Adrenal gland (tissue), 12 donors: ENCODE measurements around the gene FHL3. TPM values are rescaled to one million over a fixed set of nuclear protein-coding genes. Genes with fewer than 3 reads are reported as not detected.

Experiments used
- DNase-seq, 7 donors: peaks; one replicate each; pipeline ENCODE4 v3.0.0-alpha.2; 2019 to 2020
- H3K27ac ChIP-seq, 5 donors: fragments of 200-600 bp; sonication (generic) in 4 of 5; 1 replicate in 3 of 5; 2 replicates in 2 of 5; pipeline versions ENCODE4 v1.5.1 to v1.8.0; 2016 to 2020; ENCODE audit warnings: mild to moderate bottlenecking in 1 of 5
- H3K27me3 ChIP-seq: fragments of 200-600 bp; 2 replicates; pipeline ENCODE4 v1.8.0; 2021
- H3K36me3 ChIP-seq, 2 donors: fragments of 200-600 bp; replicated peaks in 1 of 2; 1 replicate in 1 of 2; 2 replicates in 1 of 2; pipeline versions ENCODE4 v1.5.1 to v1.8.0; 2018 to 2022
- H3K4me1 ChIP-seq, 2 donors: fragments of 200-600 bp; replicated peaks in 1 of 2; 1 replicate in 1 of 2; 2 replicates in 1 of 2; pipeline versions ENCODE4 v1.5.1 to v1.8.0; 2018 to 2021
- H3K4me3 ChIP-seq, 4 donors: fragments of 200-600 bp; sonication (generic) in 3 of 4; one replicate each; pipeline ENCODE4 v1.5.1; 2016 to 2018
- H3K9me3 ChIP-seq, 3 donors: fragments of 200-600 bp; sonication (generic) in 1 of 3; replicated peaks in 1 of 3; 1 replicate in 2 of 3; 2 replicates in 1 of 3; pipeline versions ENCODE4 v1.5.1 to v1.8.0; 2016 to 2021
- CTCF ChIP-seq, 6 experiments: fragments of 450-650 bp in 4 of 6; fragments of 200-600 bp in 2 of 6; sonication (generic) in 1 of 6; IDR thresholded peaks; 1 replicate in 5 of 6; 2 replicates in 1 of 6; pipeline versions ENCODE4 v1.5.1 to v1.8.0; 2016 to 2021; ENCODE audit warnings: antibody characterized with exemption in 6 of 6, mild to moderate bottlenecking in 2 of 6, moderate library complexity in 1 of 6
- POLR2A ChIP-seq, 2 donors: fragments of 450-650 bp; IDR thresholded peaks; one replicate each; pipeline ENCODE4 v1.6.1; 2017; ENCODE audit warnings: antibody characterized with exemption in 2 of 2, mild to moderate bottlenecking in 2 of 2, moderate library complexity in 1 of 2
- WGBS, 4 donors: extraction: QIAGEN DNeasy Blood & Tissue Kit in 2 of 4; methylation state at CpG; one replicate each; pipeline versions ENCODE4 v1.1.5 to v1.1.7; 2013 to 2017; 5-methylcytosine and 5-hydroxymethylcytosine counted together
- intact Hi-C, 2 donors: fragments of 100-400 bp; cut with DNase I; formaldehyde crosslinking; loops; one replicate each; pipeline versions ENCODE4 v1.14.1 to v1.15.0; 2022 to 2023
- polyA plus RNA-seq, 3 donors: library from polyadenylated mRNA; stranded (reverse); fragments of 200-250 nt in 2 of 3; fragments of 350-450 nt in 1 of 3; fragmentation: Illumina TruSeq in 1 of 3; extraction: RNeasy Lipid Tissue Mini Kit (QIAGEN cat#74804) in 1 of 3; gene quantifications; one replicate each; pipeline ENCODE4 v1.2.3, GENCODE V29; 2013 to 2014
- total RNA-seq, 9 donors: library from RNA; depleted of rRNA in 4 of 9; stranded (reverse); fragments of >200 nt in 4 of 9; fragments of 120-200 nt in 1 of 9; fragmentation: NEBNext Ultra II Directional in 1 of 9; extraction: Animal tissue kit (Norgen Biotek cat#: 25700) in 1 of 9; gene quantifications; one replicate each; pipeline versions ENCODE4 v1.1.0 to v1.2.4, GENCODE V29; 2013 to 2023
- donor health status: healthy with polysubstance abuse.
- donor health status: Bipolar disorder and iron deficiency.
- donor health status: DM: yes; HTN: yes; CAD: no.
- donor health status: DM: no; HTN: no; CAD: no.
- donor health status: DM: no; HTN: no; CAD: no.
- donor health status: DM: yes; HTN: yes; CAD: no.

FHL3 gene
- total and polyA plus RNA-seq, 12 donors: 5.8 to 47.6 (median 23.2) TPM

DNA sequence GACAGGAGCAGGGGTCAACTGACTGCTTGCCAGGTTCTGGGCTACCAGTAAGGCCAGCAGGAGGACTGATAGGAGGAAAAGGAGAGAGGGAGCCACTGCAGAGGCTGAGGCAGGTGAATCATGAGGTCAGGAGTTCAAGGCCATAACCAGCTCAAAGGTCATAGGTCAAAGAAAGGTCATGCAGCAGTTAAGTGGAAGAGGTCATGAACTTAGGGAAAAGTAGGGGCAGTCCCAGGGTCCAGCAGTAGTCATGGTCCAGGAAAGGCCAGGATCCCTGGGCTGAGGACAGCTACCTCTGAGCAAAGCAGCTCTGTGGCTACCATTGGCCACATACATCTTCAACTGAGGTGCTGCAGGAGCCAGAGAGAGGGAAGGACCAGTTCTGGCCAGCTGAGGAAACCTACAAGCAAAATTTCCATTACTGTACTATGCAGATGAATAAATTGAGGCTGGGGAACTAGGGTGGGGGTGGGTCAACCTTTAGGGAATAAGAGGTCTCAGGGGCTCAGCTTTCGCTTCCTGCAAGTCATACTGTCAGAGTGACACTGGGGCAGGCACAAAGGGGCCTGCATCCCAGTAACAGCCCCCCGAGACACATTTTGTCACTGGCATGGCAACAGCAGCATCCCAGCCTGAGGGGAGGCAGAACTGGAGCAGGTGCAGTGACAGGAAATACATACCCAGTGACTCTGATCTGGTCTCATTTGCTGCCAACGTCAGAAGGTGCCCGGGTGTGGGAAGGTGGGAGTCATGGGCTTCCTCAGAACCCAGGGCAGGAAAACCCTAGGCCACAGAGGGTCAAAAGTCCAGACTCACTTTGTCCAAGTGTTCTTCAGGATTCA lies 53.3 kb downstream of the FHL3 start:
- DNase-seq: no peak
- intact Hi-C loops: no loop called here

GRCh38 chr1:37951041-37951782 lies 54.1 kb downstream of the FHL3 start:
- no peak overlapping the region for H3K27ac ChIP-seq
- no peaks in the 10 kb centered on the region for H3K9me3 ChIP-seq
- H3K4me3 ChIP-seq: no peak overlapping the region
- DNase-seq: no peak
- WGBS, 4 donors: 83 to 90% (median 87%) methylated on average over 9 to 11 of the region's 11 CpGs
- H3K27me3 ChIP-seq: no peaks in the 10 kb centered on the region
- no peak for TF ChIP-seq CTCF (IDR thresholded peaks at IDR 0.05)
- TF ChIP-seq POLR2A (IDR thresholded peaks at IDR 0.05): no peak
- H3K36me3 ChIP-seq: peaks cover 0 to 1% of the 10 kb centered on the region in 2 donors
- intact Hi-C loops: no loop called here
- peaks cover 6 to 7% of the 10 kb centered on the region in 2 donors for H3K4me1 ChIP-seq

More for the DNA sequence above, 53.3 kb downstream of the FHL3 start:
- Histone ChIP-seq H3K4me3 (no peak overlapping the region), H3K27me3 (no peaks in the 10 kb centered on the region), H3K36me3 (peaks cover 0 to 9% of the 10 kb centered on the region in 2 donors), H3K4me1 (peaks cover 5 to 6% of the 10 kb centered on the region in 2 donors), H3K9me3 (no peaks in the 10 kb centered on the region), H3K27ac (no peak overlapping the region)
- 76 to 84% (median 78%) methylated on average over 2 to 4 of the region's 4 CpGs for WGBS, 4 donors
- no peak for TF ChIP-seq POLR2A (IDR thresholded peaks at IDR 0.05)
- TF ChIP-seq CTCF (IDR thresholded peaks at IDR 0.05): no peak

GRCh38 chr1:37949524-37950152 lies 55.7 kb downstream of the FHL3 start:
- DNase-seq: no peak
- Histone ChIP-seq H3K27ac (no peak overlapping the region), H3K4me1 (peaks cover 15 to 18% of the 10 kb centered on the region in 2 donors), H3K27me3 (no peaks in the 10 kb centered on the region), H3K4me3 (no peak overlapping the region), H3K9me3 (no peaks in the 10 kb centered on the region), H3K36me3 (no peaks in the 10 kb centered on the region)
- 65 to 88% (median 80%) methylated on average over 4 to 6 of the region's 6 CpGs for WGBS, 4 donors
- no peak for TF ChIP-seq CTCF (IDR thresholded peaks at IDR 0.05)
- TF ChIP-seq POLR2A (IDR thresholded peaks at IDR 0.05): no peak
- intact Hi-C loops: no loop called here

GRCh38 chr1:37948841-37949240 lies 56.5 kb downstream of the FHL3 start:
- Histone ChIP-seq H3K4me1 (peaks cover 15 to 18% of the 10 kb centered on the region in 2 donors), H3K4me3 (no peak overlapping the region), H3K36me3 (peaks cover 0 to 5% of the 10 kb centered on the region in 2 donors), H3K9me3 (no peaks in the 10 kb centered on the region), H3K27ac (no peak overlapping the region), H3K27me3 (no peaks in the 10 kb centered on the region)
- intact Hi-C loops: no loop called here
- DNase-seq: no peak
- TF ChIP-seq CTCF (IDR thresholded peaks at IDR 0.05) (no peak), POLR2A (IDR thresholded peaks at IDR 0.05) (no peak)
